ENCODE data around the gene EIPR1.
"Not testable (repeated sequence)": the region's sequence is repeated elsewhere in the genome, so short reads cannot be mapped to it uniquely, and the experiment has no call there.

EIPR1 gene

DNA sequence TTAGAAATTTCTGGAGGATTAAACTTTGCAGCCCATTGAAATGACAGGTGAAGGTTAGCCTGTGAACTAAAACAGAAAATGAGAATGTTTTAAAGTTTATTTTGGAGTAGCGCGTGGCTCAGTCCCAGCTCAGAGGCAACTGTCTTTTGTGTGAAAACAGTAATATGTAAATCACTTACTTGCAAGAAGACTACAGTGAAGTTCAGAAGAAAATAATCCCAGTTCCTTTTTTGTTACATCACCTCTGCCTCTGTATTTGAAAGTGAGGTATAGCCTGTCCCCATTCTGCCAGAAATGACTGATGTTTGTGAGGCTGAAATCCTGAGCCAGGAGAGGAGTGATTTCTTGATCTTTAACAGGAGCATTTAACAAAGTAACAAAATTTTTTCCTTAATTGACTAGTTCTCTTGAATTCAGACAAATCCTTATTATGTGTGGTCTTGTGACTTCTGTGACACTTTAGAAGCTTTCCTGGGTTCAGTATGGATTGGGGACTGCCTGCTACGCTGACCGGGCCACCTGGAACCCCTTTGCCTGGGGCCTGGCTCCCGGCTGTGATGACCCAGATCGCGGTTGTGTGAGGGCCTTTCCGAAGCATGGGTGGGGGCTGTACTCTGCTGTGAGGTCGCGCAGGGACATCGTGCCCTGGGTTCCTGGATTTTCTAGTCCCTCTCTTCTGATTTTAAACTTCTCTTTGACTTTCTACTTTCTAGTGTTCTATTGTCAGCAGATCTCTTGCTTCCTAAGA lies 26.1 kb upstream of the EIPR1 start:
- no peak for DNase-seq (ENCODE audit: low read depth)

DNA sequence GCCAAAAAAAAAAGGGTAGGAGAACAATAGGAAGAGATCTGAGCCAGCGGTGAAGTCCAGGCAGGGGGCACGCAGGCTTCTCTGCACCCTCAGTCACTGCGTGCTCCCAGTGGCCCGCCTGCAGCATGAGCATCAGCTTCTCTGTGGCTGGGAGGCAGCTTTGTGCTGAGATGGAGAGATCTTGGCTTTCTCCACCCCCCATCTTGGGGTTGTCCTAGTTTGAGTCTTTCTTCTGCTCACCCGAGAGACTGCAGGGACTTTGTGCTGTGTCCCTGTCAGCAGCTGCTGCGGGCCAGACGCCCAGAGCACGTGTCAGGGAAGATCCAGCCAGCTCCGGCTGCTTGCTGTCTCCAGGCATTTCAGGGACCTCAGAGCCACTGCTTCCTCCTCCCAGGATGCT lies 22.2 kb upstream of the EIPR1 start:
- no peak for DNase-seq (ENCODE audit: low read depth)

DNA sequence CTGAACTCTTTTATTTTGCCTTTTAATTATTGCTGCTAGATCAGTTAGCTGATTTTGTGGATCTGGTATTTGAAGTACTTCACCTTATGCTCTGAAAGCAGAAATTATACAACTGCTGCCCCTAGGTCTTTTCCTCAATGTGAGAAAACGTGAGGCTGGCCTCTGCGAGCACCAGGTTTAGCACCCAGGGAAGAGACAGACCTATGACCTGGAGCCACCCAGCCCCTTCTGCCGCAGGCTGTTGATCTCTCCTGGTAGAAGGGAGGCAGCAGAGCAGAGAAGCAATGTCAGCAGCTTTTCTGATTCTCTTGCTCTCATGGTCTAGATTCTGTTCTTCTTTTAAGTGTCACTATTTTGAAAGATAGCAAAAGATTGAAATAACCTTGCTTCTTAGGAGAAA lies 21.8 kb upstream of the EIPR1 start:
- DNase-seq (ENCODE audit: low read depth), result no peak

DNA sequence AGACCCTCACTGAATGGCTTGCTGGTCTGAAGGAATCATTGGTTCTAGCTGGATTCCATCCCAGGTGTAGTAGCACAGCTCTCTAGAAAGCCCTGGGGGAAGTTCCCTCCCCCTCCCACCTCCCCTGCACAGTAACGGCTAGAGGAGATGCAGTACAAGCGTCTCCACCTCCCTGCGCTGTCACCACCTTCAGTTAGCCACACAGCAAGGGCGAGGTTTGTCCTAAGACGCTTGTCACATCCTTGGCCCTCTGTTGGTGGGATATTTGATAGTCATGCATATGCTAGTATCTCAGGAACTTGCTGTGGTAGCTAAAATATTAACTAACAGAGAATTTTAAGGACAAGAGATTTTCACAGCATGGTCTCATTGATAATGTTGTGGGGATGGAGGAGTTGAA lies 21.2 kb upstream of the EIPR1 start:
- no peak for DNase-seq (ENCODE audit: low read depth)

DNA sequence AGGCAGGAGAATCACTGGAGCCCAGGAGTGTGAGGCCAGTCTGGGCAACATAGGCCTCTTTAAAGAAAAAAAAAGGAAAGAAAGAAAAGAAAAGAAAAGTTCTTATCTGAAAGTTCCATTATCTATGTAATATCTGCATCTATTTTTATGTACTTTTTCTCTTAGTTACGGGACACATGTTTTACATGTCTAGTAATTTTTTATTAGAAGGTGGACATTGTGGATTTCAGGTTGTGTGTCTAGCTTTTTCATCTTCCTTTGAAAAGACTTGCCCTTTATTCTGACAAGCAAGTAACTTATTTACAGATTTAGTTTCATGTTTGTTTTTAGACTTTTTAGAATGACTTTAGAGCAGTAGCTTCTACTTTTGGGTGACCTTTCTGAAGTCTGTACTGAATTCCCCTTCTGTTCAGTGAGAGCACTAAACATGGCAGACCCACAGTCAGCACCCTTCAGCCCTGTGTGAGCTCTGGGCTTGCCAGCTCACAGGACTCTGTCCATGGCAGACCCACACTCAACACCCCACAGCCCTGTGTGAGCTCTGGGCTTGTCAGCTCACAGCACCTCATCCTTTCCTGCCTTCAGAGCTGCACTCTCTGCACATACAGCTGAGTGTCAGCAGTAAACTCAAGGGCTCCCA lies 19.4 kb upstream of the EIPR1 start:
- DNase-seq (ENCODE audit: low read depth), result no peak

DNA sequence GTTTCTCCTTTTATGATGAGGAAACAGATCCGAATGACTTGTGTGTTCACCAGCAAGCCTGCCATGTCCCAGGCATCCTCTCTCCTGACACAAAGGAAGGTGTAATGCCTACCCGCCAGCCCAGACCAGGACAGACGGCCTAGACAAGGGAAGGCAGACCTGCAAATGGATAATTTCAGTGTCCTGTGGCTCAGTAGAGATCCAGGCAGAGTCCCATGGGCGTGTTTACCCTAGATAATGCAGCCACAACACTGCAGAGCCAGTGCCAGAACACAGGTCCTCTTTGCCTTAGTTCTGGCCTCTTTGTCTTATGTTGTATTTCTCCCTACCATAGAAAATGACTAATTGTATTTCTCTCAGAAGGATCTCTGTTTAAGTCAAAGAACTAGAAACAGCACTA lies 14.6 kb upstream of the EIPR1 start:
- DNase-seq (ENCODE audit: low read depth), result no peak

DNA sequence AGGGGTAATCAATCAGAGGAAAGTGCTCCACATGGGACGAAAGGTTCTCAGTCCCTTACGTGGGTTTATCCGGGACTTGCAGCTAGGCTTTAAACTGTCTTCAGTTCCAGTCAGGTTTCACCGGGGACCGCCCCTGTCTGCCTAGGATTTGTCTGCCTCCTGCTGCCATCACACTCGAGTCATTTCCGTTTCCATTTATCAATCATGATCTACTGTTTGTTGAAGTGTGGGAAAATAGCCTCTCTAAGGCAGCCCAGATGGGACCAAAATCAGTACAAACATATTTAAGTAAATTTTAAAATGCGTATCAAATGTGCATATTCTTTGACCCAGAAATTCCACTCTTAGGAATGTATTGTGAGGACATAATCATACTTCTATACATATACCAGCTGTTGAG lies 12.4 kb upstream of the EIPR1 start:
- DNase-seq (ENCODE audit: low read depth), result no peak

DNA sequence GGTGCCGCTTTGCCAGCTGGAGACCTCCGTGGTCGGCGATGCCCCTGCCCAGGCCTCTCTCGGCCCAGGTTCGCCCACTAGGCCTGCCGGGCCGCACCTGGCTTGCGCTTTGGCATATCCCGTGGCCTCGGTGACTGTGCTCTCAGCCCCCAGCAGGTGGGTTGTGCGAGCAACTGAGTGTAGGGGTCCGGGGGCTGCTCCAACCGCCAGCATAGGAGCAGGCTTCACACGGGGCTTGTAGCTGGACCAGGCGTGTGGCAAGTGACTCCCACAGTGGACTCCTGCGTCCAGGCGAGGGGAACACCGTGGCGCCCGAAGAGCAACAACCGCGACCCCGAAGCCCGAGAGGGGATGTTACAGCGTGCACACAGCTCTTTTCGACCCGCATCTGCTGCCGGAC lies 11.6 kb upstream of the EIPR1 start:
- no peak for DNase-seq (ENCODE audit: low read depth)

DNA sequence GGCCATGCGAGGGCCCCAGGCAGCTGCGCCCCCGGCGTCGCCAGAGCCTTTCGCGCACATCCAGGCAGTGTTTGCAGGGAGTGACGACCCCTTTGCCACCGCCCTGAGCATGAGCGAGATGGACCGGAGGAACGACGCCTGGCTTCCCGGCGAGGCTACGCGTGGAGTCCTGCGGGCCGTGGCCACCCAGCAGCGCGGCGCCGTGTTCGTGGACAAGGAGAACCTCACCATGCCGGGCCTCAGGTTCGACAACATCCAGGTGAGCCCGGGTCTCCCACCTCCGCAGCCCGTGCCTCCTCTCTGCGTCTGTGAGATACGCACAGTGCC lies 10.8 kb upstream of the EIPR1 start:
- DNase-seq (ENCODE audit: low read depth), result no peak

DNA sequence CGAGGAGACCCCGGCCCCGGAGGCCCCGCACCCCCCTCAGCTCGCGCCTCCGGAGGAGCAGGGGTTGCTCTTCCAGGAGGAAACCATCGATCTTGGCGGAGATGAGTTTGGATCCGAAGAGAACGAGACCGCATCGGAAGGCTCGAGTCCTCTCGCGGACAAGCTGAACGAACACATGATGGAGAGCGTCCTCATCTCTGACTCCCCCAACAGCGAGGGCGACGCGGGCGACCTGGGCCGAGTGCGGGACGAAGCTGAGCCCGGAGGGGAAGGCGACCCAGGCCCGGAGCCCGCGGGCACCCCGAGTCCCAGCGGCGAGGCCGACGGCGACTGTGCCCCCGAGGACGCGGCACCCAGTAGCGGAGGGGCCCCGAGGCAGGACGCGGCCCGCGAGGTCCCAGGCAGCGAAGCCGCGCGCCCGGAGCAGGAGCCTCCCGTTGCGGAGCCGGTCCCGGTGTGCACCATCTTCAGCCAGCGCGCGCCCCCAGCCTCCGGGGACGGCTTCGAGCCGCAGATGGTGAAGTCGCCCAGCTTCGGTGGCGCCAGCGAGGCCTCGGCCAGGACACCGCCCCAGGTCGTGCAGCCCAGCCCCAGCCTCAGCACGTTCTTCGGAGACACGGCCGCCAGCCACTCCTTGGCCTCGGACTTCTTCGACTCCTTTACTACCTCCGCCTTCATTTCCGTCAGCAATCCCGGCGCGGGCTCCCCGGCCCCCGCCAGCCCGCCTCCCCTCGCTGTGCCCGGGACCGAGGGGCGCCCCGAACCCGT lies 10.2 kb upstream of the EIPR1 start:
- no peak for DNase-seq (ENCODE audit: low read depth)

DNA sequence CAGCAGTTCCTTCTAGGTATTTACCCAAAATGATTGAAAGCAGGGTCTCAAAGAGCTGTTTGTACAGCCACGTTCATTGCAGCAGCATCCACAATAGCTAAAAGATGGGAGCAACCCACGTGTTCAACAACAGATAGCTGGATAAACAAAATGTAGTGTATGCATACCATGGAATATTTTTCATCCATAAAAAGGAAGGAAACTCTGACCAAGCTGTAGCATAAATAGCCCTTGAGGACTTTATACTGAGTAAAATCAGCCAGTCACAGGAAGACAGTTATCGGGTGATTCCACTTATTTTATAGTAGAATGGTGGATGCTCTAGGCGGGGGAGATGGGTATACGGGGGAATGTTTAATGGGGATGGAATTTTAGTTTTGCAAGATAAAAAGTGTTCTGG lies 9.4 kb upstream of the EIPR1 start:
- no peak for DNase-seq (ENCODE audit: low read depth)

DNA sequence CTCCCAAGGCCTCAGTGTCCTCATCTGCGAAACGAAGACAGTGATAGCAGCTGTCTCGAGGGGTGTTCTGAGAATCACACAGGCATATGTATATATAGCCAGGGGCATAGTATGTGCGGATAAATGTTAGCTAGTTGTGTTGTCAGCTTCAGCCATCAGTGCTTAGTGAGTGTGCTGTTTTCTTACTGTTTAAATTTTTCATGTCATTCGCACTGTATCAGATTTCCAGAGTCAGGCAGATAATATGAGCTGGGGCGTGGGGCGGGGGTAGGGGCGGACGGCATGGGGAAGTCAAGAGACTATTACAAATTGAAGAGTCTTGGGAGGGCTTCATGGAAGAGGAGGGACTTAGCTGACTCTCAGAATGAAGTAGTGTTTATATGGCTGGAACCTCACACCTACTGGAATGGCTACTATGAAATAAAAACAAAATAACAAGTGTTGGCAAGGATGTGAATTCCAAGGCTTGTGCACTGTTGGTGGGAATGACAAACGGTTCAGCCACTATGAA lies 8.9 kb upstream of the EIPR1 start:
- DNase-seq (ENCODE audit: low read depth), result no peak

DNA sequence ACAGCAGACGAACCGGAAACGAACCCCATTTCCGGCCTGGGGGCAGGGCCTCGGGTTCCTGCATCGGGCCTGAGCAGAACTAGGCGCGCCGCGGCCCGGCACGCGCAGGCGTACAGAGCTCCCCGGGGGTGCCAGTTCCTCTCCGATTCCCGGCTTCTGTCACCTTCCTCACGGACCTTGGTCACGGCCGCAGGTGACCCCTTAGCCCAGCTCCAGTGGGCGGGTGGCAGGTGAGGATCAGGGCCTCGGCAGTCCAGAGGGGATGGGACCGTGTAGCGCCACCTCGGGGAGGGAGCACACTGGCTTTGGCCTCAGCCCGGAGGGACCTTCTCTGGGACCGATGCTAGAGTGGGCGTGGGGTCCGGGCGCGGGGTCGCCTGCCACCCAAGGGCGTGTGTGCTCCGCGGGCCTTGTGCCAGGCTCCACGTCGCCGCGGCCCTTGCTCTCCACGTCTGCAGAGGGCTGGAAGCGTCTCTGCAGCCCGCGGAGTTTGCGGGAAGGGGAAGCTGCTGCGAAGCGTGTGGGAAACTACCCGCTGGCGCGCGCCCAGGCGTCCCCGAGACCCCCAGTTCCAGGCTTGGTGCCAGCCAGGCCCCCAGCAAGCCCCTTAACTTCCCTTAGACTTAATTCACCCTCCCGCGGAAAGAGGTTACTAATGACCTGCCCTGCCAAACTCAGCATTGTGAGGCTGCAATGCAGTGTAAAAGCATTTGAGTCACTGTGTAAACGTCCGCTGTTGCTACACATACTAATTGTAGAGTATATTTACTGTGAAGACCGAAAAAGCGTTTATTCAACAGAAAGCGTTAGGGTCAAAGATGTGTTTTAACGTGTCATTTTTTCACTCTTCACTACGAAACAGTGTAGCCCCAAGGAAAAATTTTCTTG lies 2.3 kb upstream of the EIPR1 start, which contains the start of gene TRAPPC12:
TSS of gene TRAPPC12 (plus strand) at position 48 of the 888 bp plus-strand sequence. CDS start 7,930 bp downstream, outside the sequence.
- DNase-seq (ENCODE audit: low read depth), result peak; percentile 71

DNA sequence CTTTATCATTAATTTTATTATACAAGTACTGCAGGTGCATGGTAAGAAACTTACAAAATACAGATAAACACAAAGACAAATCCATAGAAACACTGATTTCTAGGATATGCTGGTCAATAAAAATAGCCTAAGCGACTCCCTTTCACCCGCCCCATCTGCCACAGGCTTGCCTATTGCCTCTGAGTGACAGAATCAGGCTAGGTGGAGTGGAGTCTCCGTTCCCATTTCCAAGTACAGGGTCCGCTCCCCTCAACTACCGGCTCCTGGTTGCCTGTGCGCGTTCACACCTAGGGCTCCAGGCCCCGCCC lies 1.7 kb upstream of the EIPR1 start:
- DNase-seq (ENCODE audit: low read depth), result no peak

DNA sequence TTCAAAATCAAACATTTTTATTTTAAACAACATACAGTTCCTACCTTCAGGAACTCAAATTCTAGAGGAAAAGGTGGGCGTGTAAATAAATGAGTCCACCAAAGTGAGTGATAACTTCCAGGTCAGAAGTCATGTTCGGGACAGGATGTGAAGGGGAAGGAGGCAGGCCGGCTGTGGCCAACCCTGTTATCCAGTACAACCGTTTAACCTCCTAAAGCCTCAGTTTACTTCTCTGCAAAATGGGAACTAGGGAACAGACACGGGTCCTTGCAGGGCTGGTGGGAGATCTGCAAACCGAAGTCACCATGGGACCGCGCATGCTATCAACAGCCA lies 373 bp downstream of the EIPR1 start:
- no peak for DNase-seq (ENCODE audit: low read depth)

DNA sequence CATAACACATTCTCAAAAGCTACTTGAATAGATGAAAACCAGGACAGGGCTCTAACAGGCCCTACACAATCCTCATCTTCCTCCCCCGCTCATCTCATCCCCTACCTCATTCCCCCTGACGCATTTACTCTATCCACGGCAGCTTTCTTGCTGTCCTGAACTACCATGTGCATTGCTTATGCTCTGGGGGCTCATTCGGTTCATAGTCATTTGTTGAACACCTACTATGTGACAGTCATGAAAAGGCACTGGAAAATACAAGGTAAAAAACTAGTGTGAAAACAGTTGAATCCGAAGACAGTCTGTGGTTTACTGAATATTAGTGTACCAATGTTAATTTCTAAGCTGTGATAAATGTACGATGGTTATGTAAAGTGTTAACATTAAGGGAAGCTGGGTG lies 797 bp downstream of the EIPR1 start:
- no peak for DNase-seq (ENCODE audit: low read depth)

DNA sequence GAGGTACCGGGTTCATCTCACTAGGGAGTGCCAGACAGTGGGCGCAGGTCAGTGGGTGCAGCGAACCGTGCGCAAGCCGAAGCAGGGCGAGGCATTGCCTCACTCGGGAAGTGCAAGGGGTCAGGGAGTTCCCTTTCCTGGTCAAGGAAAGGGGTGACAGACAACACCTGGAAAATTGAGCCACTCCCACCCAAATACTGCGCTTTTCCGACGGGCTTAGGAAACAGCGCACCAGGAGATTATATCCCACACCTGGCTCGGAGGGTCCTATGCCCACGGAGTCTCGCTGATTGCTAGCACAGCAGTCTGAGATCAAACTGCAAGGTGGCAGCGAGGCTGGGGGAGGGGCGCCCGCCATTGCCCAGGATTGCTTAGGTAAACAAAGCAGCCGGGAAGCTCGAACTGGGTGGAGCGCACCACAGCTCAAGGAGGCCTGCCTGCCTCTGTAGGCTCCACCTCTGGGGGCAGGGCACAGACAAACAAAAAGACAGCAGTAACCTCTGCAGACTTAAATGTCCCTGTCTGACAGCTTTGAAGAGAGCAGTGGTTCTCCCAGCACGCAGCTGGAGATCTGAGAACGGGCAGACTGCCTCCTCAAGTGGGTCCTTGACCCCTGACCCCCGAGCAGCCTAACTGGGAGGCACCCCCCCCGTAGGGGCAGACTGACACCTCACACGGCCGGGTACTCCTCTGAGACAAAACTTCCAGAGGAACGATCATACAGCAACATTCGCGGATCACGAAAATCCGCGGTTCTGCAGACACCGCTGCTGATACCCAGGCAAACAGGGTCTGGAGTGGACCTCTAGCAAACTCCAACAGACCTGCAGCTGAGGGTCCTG lies 8.1 kb downstream of the EIPR1 start:
- DNase-seq (ENCODE audit: low read depth), result not testable (repeated sequence)

DNA sequence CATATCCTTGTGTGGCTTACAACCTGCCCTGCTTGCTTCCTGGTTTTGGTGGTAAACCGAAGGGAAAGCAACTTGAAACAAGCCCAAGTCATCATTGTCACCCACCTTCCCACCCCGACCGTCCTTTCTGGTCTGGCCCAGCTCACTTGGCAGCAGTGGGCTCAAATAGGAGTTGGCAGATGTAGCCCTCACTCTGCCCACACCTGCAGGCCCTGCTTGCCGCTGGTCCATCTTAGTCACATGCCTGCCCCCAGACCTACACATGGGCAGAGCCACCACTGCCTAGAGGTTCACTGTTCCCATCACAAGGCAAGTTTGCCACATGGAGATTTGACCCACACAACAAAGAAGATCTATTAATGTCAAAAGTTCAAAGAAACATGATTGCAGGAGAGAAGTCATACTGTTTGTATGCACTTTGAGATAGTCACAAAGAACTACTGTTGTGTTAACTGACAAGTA lies 9.3 kb downstream of the EIPR1 start:
- no peak for DNase-seq (ENCODE audit: low read depth)

DNA sequence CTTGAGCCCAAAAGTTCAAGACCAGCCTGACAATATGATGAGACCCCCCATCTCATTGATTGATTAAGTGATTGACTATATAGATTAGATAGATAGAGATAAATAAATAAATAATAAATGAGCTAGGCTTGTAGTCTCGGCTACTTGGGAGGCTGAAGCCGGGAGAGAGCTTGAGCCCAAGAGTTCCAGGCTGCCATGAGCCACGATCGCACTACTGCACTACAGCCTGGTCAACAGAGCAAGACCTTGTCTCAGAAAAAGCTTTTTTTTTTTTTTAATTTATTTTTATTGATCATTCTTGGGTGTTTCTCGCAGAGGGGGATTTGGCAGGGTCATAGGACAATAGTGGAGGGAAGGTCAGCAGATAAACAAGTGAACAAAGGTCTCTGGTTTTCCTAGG lies 12.4 kb downstream of the EIPR1 start:
- no peak for DNase-seq (ENCODE audit: low read depth)

DNA sequence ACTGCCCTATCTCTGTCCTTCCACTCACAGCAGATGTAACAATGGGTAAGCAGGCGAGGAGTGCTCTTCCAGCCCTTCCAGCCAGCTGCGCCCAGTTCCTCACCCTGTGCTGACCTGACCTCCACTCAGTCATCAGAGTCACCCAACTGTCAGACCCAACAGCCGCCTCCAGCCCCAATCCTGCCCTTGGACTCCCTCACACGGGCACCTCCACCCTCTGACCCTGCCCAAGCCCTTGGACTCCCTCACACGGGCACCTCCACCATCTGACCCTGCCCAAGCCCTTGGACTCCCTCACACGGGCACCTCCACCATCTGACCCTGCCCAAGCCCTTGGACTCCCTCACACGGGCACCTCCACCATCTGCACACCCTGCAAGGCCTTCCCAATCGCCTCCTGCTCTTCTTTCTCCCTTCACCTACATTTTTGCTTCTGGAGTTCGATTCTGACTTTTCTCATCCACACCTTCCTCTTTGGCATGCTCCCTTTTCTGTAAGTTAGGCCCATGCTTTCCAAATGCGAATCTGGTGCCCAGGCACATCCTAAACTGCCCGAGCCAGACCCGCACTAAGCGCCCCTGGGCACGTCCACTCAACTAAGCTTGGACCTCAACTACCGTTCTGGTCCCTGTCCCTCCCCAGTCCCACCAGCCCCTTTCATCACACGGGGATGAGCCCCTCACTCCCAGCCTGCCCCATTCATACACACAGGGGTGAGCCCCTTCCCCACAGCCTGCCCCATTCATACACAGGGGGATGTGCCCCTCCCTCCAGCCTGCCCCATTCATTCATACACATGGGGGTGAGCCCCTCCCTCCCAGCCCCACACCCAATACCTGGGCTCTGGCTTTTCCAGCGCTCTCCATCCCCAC lies 15.9 kb downstream of the EIPR1 start:
- DNase-seq (ENCODE audit: low read depth), result no peak
